ENCODE data around the gene TTC28. TPM values are rescaled to one million over a fixed set of nuclear protein-coding genes. Genes with fewer than 3 reads are reported as not detected.

TTC28 gene
- total and polyA plus RNA-seq, 2 donors (not counting 3 experiments of a cell fraction or from before 2014, with no cell fraction given), result 16.5 to 51.1 TPM

DNA sequence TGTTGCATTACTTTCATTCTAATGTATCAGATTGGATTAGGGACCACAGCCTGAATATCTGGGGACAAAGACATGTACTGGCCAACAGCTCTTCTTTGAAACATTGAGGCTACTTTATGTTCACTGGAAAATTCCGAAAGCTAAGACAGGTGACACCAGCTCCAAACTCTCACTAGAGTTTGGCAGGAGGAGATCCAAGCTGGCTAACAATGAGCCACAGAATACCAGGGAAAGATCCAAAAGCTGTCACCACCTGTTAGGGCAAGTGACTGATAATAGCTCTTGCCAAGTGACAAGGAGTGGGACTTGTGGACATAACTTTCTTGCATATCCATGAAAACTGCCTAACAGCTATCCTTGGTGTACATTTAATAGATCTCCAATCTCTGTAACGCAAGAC lies 333.3 kb downstream of the TTC28 start:
- H3K36me3 ChIP-seq (ENCODE audit: control insufficient read depth in 2 of 2, extremely low read depth in 1 of 2, insufficient read depth in 2 of 2, low read length in 2 of 2), result no peaks in the 10 kb centered on the region
- H3K9me1 ChIP-seq (replicated peaks; ENCODE audit: control insufficient read depth, extremely low read depth, insufficient read depth, low read length), result no peaks in the 10 kb centered on the region
- peaks cover 2% of the 10 kb centered on the region for H3K4me1 ChIP-seq (ENCODE audit: control insufficient read depth, extremely low read depth, insufficient read depth, low read length)
- no peaks in the 10 kb centered on the region for H3K9me3 ChIP-seq (replicated peaks; ENCODE audit: control insufficient read depth, insufficient read depth, low read length)
- FAIRE-seq (no peak), DNase-seq (ENCODE audit: low read depth, low spot score) (no peak)
- dilution Hi-C loops (cut with MboI; ENCODE audit: extremely low pct_ligation_motif_present, low sequenced_read_pairs), result no loop called here
- no peak overlapping the region for H2AFZ ChIP-seq (ENCODE audit: low read depth, low read length)
- no peak overlapping the region for H3K27ac ChIP-seq (ENCODE audit: insufficient read depth, low read depth, low read length)
- TF ChIP-seq POLR2A (IDR thresholded peaks at IDR 0.05; ENCODE audit: low read depth, low read length) (no peak), JUN (IDR thresholded peaks at IDR 0.05; ENCODE audit: borderline replicate concordance, insufficient read depth, insufficient read length, low read depth) (no peak), CTCF (IDR thresholded peaks at IDR 0.05; ENCODE audit: extremely low read depth in 1 of 2, insufficient read depth in 1 of 2, low read depth in 1 of 2, low read length in 2 of 2) (no peak), MAX (IDR thresholded peaks at IDR 0.05; ENCODE audit: insufficient read depth, insufficient read length) (no peak), MYC (IDR thresholded peaks at IDR 0.05; ENCODE audit: low read depth, low read length) (no peak), FOS (IDR thresholded peaks at IDR 0.05; ENCODE audit: borderline replicate concordance, insufficient read depth, low read length) (no peak), POLR2AphosphoS5 (IDR thresholded peaks at IDR 0.05; ENCODE audit: insufficient read depth, low read depth, low read length) (no peak), GATA2 (IDR thresholded peaks at IDR 0.05; ENCODE audit: insufficient read depth, insufficient read length, low read depth, low read length) (no peak), EZH2 (IDR thresholded peaks at IDR 0.05; ENCODE audit: borderline replicate concordance, low read depth, low read length, severe bottlenecking) (no peak)
- BruUV-seq (replicated peaks), result no TSS peak
- H3K4me2 ChIP-seq (ENCODE audit: insufficient read depth, low read length), result no peak overlapping the region
- intact Hi-C loops (cut with micrococcal nuclease), result no loop called here
- no peak overlapping the region for H3K9ac ChIP-seq (replicated peaks; ENCODE audit: extremely low read depth, insufficient read depth, low read length)
- CTCF ChIA-PET, result no interaction called here
- no peak overlapping the region for H3K4me3 ChIP-seq (replicated peaks in 1 of 3; ENCODE audit: insufficient read depth in 1 of 3, low read depth in 1 of 3, low read length in 3 of 3)
- H4K20me1 ChIP-seq (replicated peaks; ENCODE audit: control insufficient read depth, extremely low read depth, insufficient read depth, low read length), result peaks cover 3% of the 10 kb centered on the region
- POLR2A ChIA-PET, result no interaction called here
- H3K79me2 ChIP-seq (ENCODE audit: control insufficient read depth, insufficient read depth, low read length), result no peaks in the 10 kb centered on the region
- no peaks in the 10 kb centered on the region for H3K27me3 ChIP-seq (ENCODE audit: control insufficient read depth in 2 of 2, insufficient read depth in 2 of 2, low read length in 2 of 2)

Data from endothelial cell of umbilical vein (primary cell).